ENCODE data around the gene BUB3. TPM values are rescaled to one million over a fixed set of nuclear protein-coding genes. Genes with fewer than 3 reads are reported as not detected.

The BUB3 gene
- total and polyA plus RNA-seq, 2 of the 8 experiments (the other 6 are each of a cell fraction or from before 2014, with no cell fraction given): 183 to 207 TPM

- Histone ChIP-seq H4K20me1 (replicated peaks in 1 of 2; ENCODE audit: control insufficient read depth in 1 of 2, insufficient read depth in 2 of 2, low read length in 2 of 2) (peaks cover 0 to 2% of the 10 kb centered on the region in 2 experiments), H4K8ac (ENCODE audit: extremely low read depth, insufficient read depth, low read length) (no peak overlapping the region), H3K4ac (replicated peaks; ENCODE audit: insufficient read length, low read depth, low read length) (no peak overlapping the region), H3K79me1 (ENCODE audit: low read depth, low read length) (peaks cover 2% of the 10 kb centered on the region), H3K4me2 (ENCODE audit: insufficient read depth in 1 of 2, low read depth in 2 of 2, low read length in 2 of 2) (no peak overlapping the region), H3K56ac (replicated peaks; ENCODE audit: insufficient read length, low read depth, low read length) (no peak overlapping the region), H3K36me3 (ENCODE audit: control insufficient read depth in 2 of 4, insufficient read depth in 4 of 4, low read length in 3 of 4) (peaks cover 0 to 3% (median 1%) of the 10 kb centered on the region in 4 experiments; a peak in 2 of 8 replicates), H2BK20ac (ENCODE audit: low read length) (no peak overlapping the region), H3K14ac (ENCODE audit: insufficient read length) (no peak overlapping the region), H2BK15ac (ENCODE audit: low read length) (no peak overlapping the region), H3K9ac (replicated peaks in 1 of 4; ENCODE audit: extremely low read depth in 1 of 4, low read depth in 3 of 4, low read length in 3 of 4) (no peak overlapping the region; a peak in 1 of 7 replicates), H2BK12ac (ENCODE audit: low read depth, low read length) (no peak overlapping the region), H2AK5ac (ENCODE audit: low read depth, low read length) (no peak overlapping the region), H3K27me3 (replicated peaks in 1 of 4; ENCODE audit: control insufficient read depth in 3 of 4, extremely low read depth in 1 of 4, insufficient read depth in 3 of 4, low read length in 3 of 4) (no peaks in the 10 kb centered on the region), H2AFZ (ENCODE audit: low read length) (no peak overlapping the region), H2BK120ac (replicated peaks; ENCODE audit: low read depth, low read length) (no peak overlapping the region), H3K79me2 (ENCODE audit: control insufficient read depth in 1 of 2, insufficient read depth in 2 of 2, low read length in 2 of 2) (no peaks in the 10 kb centered on the region), H3K4me3 (ENCODE audit: extremely low read depth in 1 of 4, insufficient read depth in 2 of 4, low read depth in 3 of 4, low read length in 4 of 4) (no peak overlapping the region), H3K4me1 (replicated peaks in 1 of 4; ENCODE audit: control insufficient read depth in 3 of 4, insufficient read depth in 4 of 4, low read length in 3 of 4) (peaks cover 0 to 3% (median 0%) of the 10 kb centered on the region in 4 experiments; a peak in 1 of 7 replicates), H3K9me3 (ENCODE audit: insufficient read depth in 2 of 2, low read depth in 1 of 2, low read length in 1 of 2) (no peaks in the 10 kb centered on the region; a peak in 1 of 4 replicates), H2BK5ac (ENCODE audit: low read depth, low read length) (no peak overlapping the region), H3K27ac (ENCODE audit: low read depth, low read length) (no peak overlapping the region), H3K23me2 (ENCODE audit: low read depth, low read length) (no peaks in the 10 kb centered on the region), H3K23ac (ENCODE audit: insufficient read length) (no peak overlapping the region), H4K91ac (replicated peaks; ENCODE audit: insufficient read length, low read length) (no peak overlapping the region), H4K5ac (ENCODE audit: insufficient read length, low read depth, low read length) (no peak overlapping the region), H3K18ac (ENCODE audit: extremely low read depth, low read length) (no peak overlapping the region)
- ChIA-PET CTCF (ENCODE audit: partially characterized antibody) (interaction anchor here (0.6 kb wide), 1 partner anchor 477 kb away, joined by 3 read pairs; no protein-coding TSS in a partner anchor), POLR2A (ENCODE audit: partially characterized antibody) (no interaction called here)
- TF ChIP-seq JUN (IDR thresholded peaks at IDR 0.05; ENCODE audit: low read depth, low read length) (no peak), TBP (IDR thresholded peaks at IDR 0.05; ENCODE audit: low read depth, low read length) (no peak), MAFK (IDR thresholded peaks at IDR 0.05; ENCODE audit: low read depth, low read length) (no peak), JUND (IDR thresholded peaks at IDR 0.05; ENCODE audit: low read length) (no peak), SIX5 (IDR thresholded peaks at IDR 0.05; ENCODE audit: low read depth, low read length) (no peak)
- FAIRE-seq (no peak), DNase-seq (ENCODE audit: low read depth in 1 of 2, low spot score in 2 of 2) (no peak)
- 92% methylated on average over 5 of the region's 5 CpGs; no CpG with 5 or more reads in 1 of the 2 experiments for WGBS, 2 experiments (ENCODE audit: extremely low coverage in 1 of 2, insufficient coverage in 1 of 2, insufficient read length in 1 of 2, insufficient replicate concordance in 2 of 2, low coverage in 1 of 2, low lambda C conversion rate in 2 of 2, missing lambda C conversion rate in 1 of 2)
Measured at GRCh38 chr10:123187781-123188180, 33.6 kb downstream of the BUB3 start.

Measured in H1 (cell line).